Left lung (tissue), 10 donors: ENCODE results near the gene LARP1B. TPM values are rescaled to one million over a fixed set of nuclear protein-coding genes. Genes with fewer than 3 reads are reported as not detected.

ENCODE experiments used
- ATAC-seq: fragments of 200-7000 bp; cut with Tn5 transposase; one replicate; pipeline ENCODE4 v1.9.1; 2020; ENCODE audit warnings: moderate library complexity
- DNase-seq, 4 donors: peaks; one replicate each; pipeline ENCODE4 v3.0.0-alpha.2; 2013 to 2020
- H3K27ac ChIP-seq, 2 donors: fragments of 200-600 bp; sonication (generic) in 1 of 2; one replicate each; pipeline versions ENCODE4 v1.5.0 to v1.8.0; 2020 to 2021
- H3K27me3 ChIP-seq, 2 donors: fragments of 200-600 bp; sonication (generic) in 1 of 2; one replicate each; pipeline versions ENCODE4 v1.5.0 to v1.8.0; 2020 to 2021
- H3K36me3 ChIP-seq, 2 donors: fragments of 200-600 bp; sonication (generic) in 1 of 2; one replicate each; pipeline versions ENCODE4 v1.5.0 to v1.8.0; 2020 to 2021
- H3K4me1 ChIP-seq, 2 donors: fragments of 200-600 bp; one replicate each; pipeline ENCODE4 v1.8.0; 2021
- H3K4me3 ChIP-seq, 2 donors: fragments of 200-600 bp; sonication (generic) in 1 of 2; one replicate each; pipeline versions ENCODE4 v1.5.0 to v1.8.0; 2020 to 2021; ENCODE audit warnings: mild to moderate bottlenecking in 1 of 2
- H3K9me3 ChIP-seq, 2 donors: fragments of 200-600 bp; sonication (generic) in 1 of 2; one replicate each; pipeline versions ENCODE4 v1.5.0 to v1.8.0; 2020 to 2021
- intact Hi-C, 2 donors: fragments of 100-400 bp; cut with DNase I; formaldehyde crosslinking; loops; one replicate each; pipeline versions ENCODE4 v1.11.2 to v1.14.2; 2022
- polyA plus RNA-seq, 6 donors: library from polyadenylated mRNA; unstranded; fragments of 120-200 nt; gene quantifications; one replicate each; pipeline ENCODE4 v1.2.1, GENCODE V29; 2013; ENCODE audit not compliant: insufficient read length in 6 of 6
- total RNA-seq, 2 donors: library from RNA; stranded (reverse); fragmentation: NEBNext Ultra II Directional; extraction: Animal tissue kit (Norgen Biotek cat#: 25700); gene quantifications; one replicate each; pipeline ENCODE4 v1.2.1, GENCODE V29; 2021
- TF ChIP-seq, protein P1 (sequence below), 2 donors: fragments of 200-600 bp; sonication (generic) in 1 of 2; IDR thresholded peaks; one replicate each; pipeline versions ENCODE4 v1.5.0 to v1.8.0; 2021; ENCODE audit warnings: antibody characterized with exemption in 2 of 2
- donor health status: DM: no; HTN: yes; CAD: no.
- donor health status: DM: no; HTN: no; CAD: no.

The LARP1B gene
- total and polyA plus RNA-seq, 8 donors = 14.5 to 19.7 (median 17.2) TPM

GRCh38 chr4:128158894-128159293 lies 97.8 kb downstream of the LARP1B start:
- peaks cover 0 to 13% of the 10 kb centered on the region in 2 donors for H3K36me3 ChIP-seq
- no peaks in the 10 kb centered on the region for H3K4me1 ChIP-seq
- H3K27ac ChIP-seq = no peak overlapping the region
- H3K4me3 ChIP-seq = no peak overlapping the region
- intact Hi-C loops = no loop called here
- TF ChIP-seq, protein P1, sequence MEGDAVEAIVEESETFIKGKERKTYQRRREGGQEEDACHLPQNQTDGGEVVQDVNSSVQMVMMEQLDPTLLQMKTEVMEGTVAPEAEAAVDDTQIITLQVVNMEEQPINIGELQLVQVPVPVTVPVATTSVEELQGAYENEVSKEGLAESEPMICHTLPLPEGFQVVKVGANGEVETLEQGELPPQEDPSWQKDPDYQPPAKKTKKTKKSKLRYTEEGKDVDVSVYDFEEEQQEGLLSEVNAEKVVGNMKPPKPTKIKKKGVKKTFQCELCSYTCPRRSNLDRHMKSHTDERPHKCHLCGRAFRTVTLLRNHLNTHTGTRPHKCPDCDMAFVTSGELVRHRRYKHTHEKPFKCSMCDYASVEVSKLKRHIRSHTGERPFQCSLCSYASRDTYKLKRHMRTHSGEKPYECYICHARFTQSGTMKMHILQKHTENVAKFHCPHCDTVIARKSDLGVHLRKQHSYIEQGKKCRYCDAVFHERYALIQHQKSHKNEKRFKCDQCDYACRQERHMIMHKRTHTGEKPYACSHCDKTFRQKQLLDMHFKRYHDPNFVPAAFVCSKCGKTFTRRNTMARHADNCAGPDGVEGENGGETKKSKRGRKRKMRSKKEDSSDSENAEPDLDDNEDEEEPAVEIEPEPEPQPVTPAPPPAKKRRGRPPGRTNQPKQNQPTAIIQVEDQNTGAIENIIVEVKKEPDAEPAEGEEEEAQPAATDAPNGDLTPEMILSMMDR (IDR thresholded peaks at IDR 0.05) = no peak
- no peaks in the 10 kb centered on the region for H3K27me3 ChIP-seq
- ATAC-seq = no peak
- no peaks in the 10 kb centered on the region for H3K9me3 ChIP-seq
- no peak for DNase-seq

GRCh38 chr4:128159967-128160366 lies 98.9 kb downstream of the LARP1B start:
- intact Hi-C loops = no loop called here
- DNase-seq (peak in 1 of 4 donors; percentile 7), ATAC-seq (no peak)
- Histone ChIP-seq H3K4me1 (no peaks in the 10 kb centered on the region), H3K4me3 (no peak overlapping the region), H3K27me3 (no peaks in the 10 kb centered on the region), H3K36me3 (peaks cover 0 to 13% of the 10 kb centered on the region in 2 donors), H3K9me3 (no peaks in the 10 kb centered on the region), H3K27ac (no peak overlapping the region)
- TF ChIP-seq, protein P1 (IDR thresholded peaks at IDR 0.05) = no peak

- no peak overlapping the region for H3K27ac ChIP-seq
- no peak overlapping the region for H3K4me3 ChIP-seq
- DNase-seq (no peak), ATAC-seq (no peak)
- H3K27me3 ChIP-seq = no peaks in the 10 kb centered on the region
- TF ChIP-seq, protein P1 (IDR thresholded peaks at IDR 0.05) = no peak
- H3K4me1 ChIP-seq = no peaks in the 10 kb centered on the region
- peaks cover 0 to 2% of the 10 kb centered on the region in 2 donors for H3K36me3 ChIP-seq
- intact Hi-C loops = no loop called here
- H3K9me3 ChIP-seq = no peaks in the 10 kb centered on the region
These were observed 100.0 kb downstream of the LARP1B start for GRCh38 chr4:128161138-128161537.

- Histone ChIP-seq H3K27ac (no peak overlapping the region), H3K9me3 (no peaks in the 10 kb centered on the region), H3K36me3 (no peaks in the 10 kb centered on the region), H3K27me3 (no peaks in the 10 kb centered on the region), H3K4me3 (no peak overlapping the region), H3K4me1 (no peaks in the 10 kb centered on the region)
- intact Hi-C loops = no loop called here
- DNase-seq (no peak), ATAC-seq (peak; percentile 53)
- TF ChIP-seq, protein P1 (IDR thresholded peaks at IDR 0.05) = no peak
These were observed 101.3 kb downstream of the LARP1B start for GRCh38 chr4:128162434-128162833.

- no peak overlapping the region for H3K4me3 ChIP-seq
- intact Hi-C loops = no loop called here
- DNase-seq (no peak), ATAC-seq (peak; percentile 85)
- no peaks in the 10 kb centered on the region for H3K4me1 ChIP-seq
- TF ChIP-seq, protein P1 (IDR thresholded peaks at IDR 0.05) = no peak
- no peaks in the 10 kb centered on the region for H3K27me3 ChIP-seq
- no peaks in the 10 kb centered on the region for H3K36me3 ChIP-seq
- H3K9me3 ChIP-seq = no peaks in the 10 kb centered on the region
- no peak overlapping the region for H3K27ac ChIP-seq
These were observed 102.3 kb downstream of the LARP1B start for GRCh38 chr4:128163177-128164117.
